DOHH2 (cell line): ENCODE results near the gene IFNA10.
"Not testable (repeated sequence)": the region's sequence is repeated elsewhere in the genome, so short reads cannot be mapped to it uniquely, and the experiment has no call there.

Source experiments
- EZH2phosphoT487 ChIP-seq: fragments of 200-600 bp; sonication (generic); IDR thresholded peaks from 2 replicates; pipeline ENCODE4 v1.6.1; 2017; ENCODE audit warnings: borderline replicate concordance, mild to moderate bottlenecking, antibody characterized with exemption, low read length, moderate library complexity, mixed read lengths
- TF ChIP-seq, protein P1 (sequence below): fragments of 200-600 bp; sonication (generic); IDR thresholded peaks from one replicate; pipeline ENCODE4 v1.5.1; 2014; ENCODE audit warnings: antibody characterized with exemption, mild to moderate bottlenecking, low read depth, low read length; ENCODE audit not compliant: poor library complexity, severe bottlenecking

- TF ChIP-seq, protein P1, sequence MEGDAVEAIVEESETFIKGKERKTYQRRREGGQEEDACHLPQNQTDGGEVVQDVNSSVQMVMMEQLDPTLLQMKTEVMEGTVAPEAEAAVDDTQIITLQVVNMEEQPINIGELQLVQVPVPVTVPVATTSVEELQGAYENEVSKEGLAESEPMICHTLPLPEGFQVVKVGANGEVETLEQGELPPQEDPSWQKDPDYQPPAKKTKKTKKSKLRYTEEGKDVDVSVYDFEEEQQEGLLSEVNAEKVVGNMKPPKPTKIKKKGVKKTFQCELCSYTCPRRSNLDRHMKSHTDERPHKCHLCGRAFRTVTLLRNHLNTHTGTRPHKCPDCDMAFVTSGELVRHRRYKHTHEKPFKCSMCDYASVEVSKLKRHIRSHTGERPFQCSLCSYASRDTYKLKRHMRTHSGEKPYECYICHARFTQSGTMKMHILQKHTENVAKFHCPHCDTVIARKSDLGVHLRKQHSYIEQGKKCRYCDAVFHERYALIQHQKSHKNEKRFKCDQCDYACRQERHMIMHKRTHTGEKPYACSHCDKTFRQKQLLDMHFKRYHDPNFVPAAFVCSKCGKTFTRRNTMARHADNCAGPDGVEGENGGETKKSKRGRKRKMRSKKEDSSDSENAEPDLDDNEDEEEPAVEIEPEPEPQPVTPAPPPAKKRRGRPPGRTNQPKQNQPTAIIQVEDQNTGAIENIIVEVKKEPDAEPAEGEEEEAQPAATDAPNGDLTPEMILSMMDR = peak; percentile 64
- TF ChIP-seq EZH2phosphoT487 = not testable (repeated sequence)
These were observed 28.8 kb upstream of the IFNA10 start for GRCh38 chr9:21235468-21236359.
